B cell (primary cell): ENCODE data around the gene CD81. TPM values are rescaled to one million over a fixed set of nuclear protein-coding genes. Genes with fewer than 3 reads are reported as not detected.

Experiments
- ATAC-seq: fragments of 200-7000 bp; cut with Tn5 transposase; one replicate; pipeline ENCODE4 v1.10.0; 2021; ENCODE audit warnings: low read depth, mild to moderate bottlenecking, moderate number of reproducible peaks, moderate library complexity
- CTCF ChIA-PET: fragments of 350-600 bp; sonication (Branson Sonifier 250); formaldehyde crosslinking; loops from one replicate; lab custom pipeline; 2021; ENCODE audit warnings: antibody characterized with exemption, inconsistent platforms; lab: Charles Lee
- POLR2A ChIA-PET: fragments of 350-600 bp; sonication (Branson Sonifier 250); formaldehyde crosslinking; loops from one replicate; lab custom pipeline; 2021; ENCODE audit warnings: antibody characterized with exemption; lab: Charles Lee
- DNase-seq: peaks from one replicate; pipeline ENCODE4 v3.0.0; 2013
- H2AFZ ChIP-seq: 2 replicates; pipeline ENCODE4 v1.6.1; 2012; ENCODE audit warnings: mild to moderate bottlenecking, low read depth, low read length; ENCODE audit not compliant: insufficient read depth, poor library complexity, severe bottlenecking
- H3K27ac ChIP-seq, 2 donors: 1 replicate in 1 of 2; 2 replicates in 1 of 2; pipeline ENCODE4 v1.5.1; 2012 to 2013; ENCODE audit warnings: low read length in 2 of 2, mild to moderate bottlenecking in 2 of 2, moderate library complexity in 1 of 2
- H3K27me3 ChIP-seq, 4 experiments: fragments of 200-600 bp in 1 of 4; sonication (generic) in 1 of 4; replicated peaks in 1 of 4; 1 replicate in 2 of 4; 2 replicates in 2 of 4; pipeline versions ENCODE4 v1.6.1 to v1.7.0; 2013 to 2016; ENCODE audit warnings: low read length in 3 of 4, mild to moderate bottlenecking in 2 of 4, mixed read lengths in 1 of 4, moderate library complexity in 1 of 4; ENCODE audit not compliant: insufficient read depth in 4 of 4, control insufficient read depth in 3 of 4; ENCODE audit errors: control extremely low read depth in 1 of 4
- H3K36me3 ChIP-seq, 2 experiments: replicated peaks in 1 of 2; 1 replicate in 1 of 2; 2 replicates in 1 of 2; pipeline versions ENCODE4 v1.6.1 to v1.7.1; 2013; ENCODE audit warnings: low read length in 1 of 2; ENCODE audit not compliant: insufficient read depth in 2 of 2, control insufficient read depth in 1 of 2; ENCODE audit errors: control extremely low read depth in 1 of 2, extremely low read depth in 1 of 2
- H3K4me1 ChIP-seq, 2 donors: fragments of 200-600 bp in 1 of 2; sonication (generic) in 1 of 2; 1 replicate in 1 of 2; 2 replicates in 1 of 2; pipeline versions ENCODE4 v1.5.1 to v1.6.1; 2013 to 2017; ENCODE audit warnings: low read length in 2 of 2; ENCODE audit not compliant: control insufficient read depth in 2 of 2, insufficient read depth in 2 of 2
- H3K4me2 ChIP-seq: replicated peaks from 2 replicates; pipeline ENCODE3; 2012; ENCODE audit warnings: mild to moderate bottlenecking, low read depth, low read length; ENCODE audit not compliant: poor library complexity, severe bottlenecking
- H3K4me3 ChIP-seq, 5 experiments: fragments of 200-600 bp in 1 of 5; sonication (generic) in 1 of 5; 1 replicate in 3 of 5; 2 replicates in 2 of 5; pipeline versions ENCODE4 v1.5.1 to v1.7.0; 2011 to 2016; ENCODE audit warnings: low read length in 4 of 5, mild to moderate bottlenecking in 4 of 5, low read depth in 2 of 5, control low read depth in 1 of 5, moderate library complexity in 1 of 5; ENCODE audit not compliant: insufficient read depth in 1 of 5; ENCODE audit errors: control extremely low read depth in 1 of 5, extremely low read depth in 1 of 5
- H3K79me2 ChIP-seq: fragments of 200-600 bp; sonication (generic); one replicate; pipeline ENCODE4 v1.6.0; 2016; ENCODE audit warnings: low read length; ENCODE audit not compliant: control insufficient read depth, insufficient read depth
- H3K9ac ChIP-seq: fragments of 200-600 bp; sonication (generic); 2 replicates; pipeline ENCODE4 v1.6.1; 2017; ENCODE audit warnings: mild to moderate bottlenecking, low read length, moderate library complexity
- H3K9me3 ChIP-seq, 3 donors: one replicate each; pipeline versions ENCODE4 v1.6.1 to v1.7.1; 2013; ENCODE audit warnings: low read length in 2 of 3; ENCODE audit not compliant: control insufficient read depth in 2 of 3, insufficient read depth in 1 of 3; ENCODE audit errors: control extremely low read depth in 1 of 3
- H4K20me1 ChIP-seq: 2 replicates; pipeline ENCODE4 v1.6.0; 2012; ENCODE audit warnings: mild to moderate bottlenecking, low read length; ENCODE audit not compliant: insufficient read depth, control insufficient read depth, poor library complexity, severe bottlenecking
- H3K27ac Mint-ChIP-seq: one replicate; pipeline ENCODE4 v1.8.0; 2021; ENCODE audit warnings: mixed read lengths
- H3K27me3 Mint-ChIP-seq: one replicate; pipeline ENCODE4 v1.8.0; 2021; ENCODE audit warnings: mixed read lengths
- H3K4me1 Mint-ChIP-seq: one replicate; pipeline ENCODE4 v1.8.0; 2021; ENCODE audit warnings: mixed read lengths
- H3K4me3 Mint-ChIP-seq: one replicate; pipeline ENCODE4 v1.8.0; 2021; ENCODE audit warnings: mixed read lengths
- H3K9me3 Mint-ChIP-seq: one replicate; pipeline ENCODE4 v1.8.0; 2022; ENCODE audit warnings: mixed read lengths; ENCODE audit not compliant: insufficient read depth
- EZH2 ChIP-seq: IDR thresholded peaks from 2 replicates; pipeline ENCODE4 v1.6.1; 2012; ENCODE audit warnings: borderline replicate concordance, low read depth, mild to moderate bottlenecking, moderate library complexity, low read length; ENCODE audit not compliant: insufficient read depth, poor library complexity, severe bottlenecking
- WGBS: methylation state at CpG from one replicate; pipeline ENCODE4 v1.1.5; 2013; ENCODE audit warnings: missing lambda C conversion rate; ENCODE audit not compliant: insufficient coverage; 5-methylcytosine and 5-hydroxymethylcytosine counted together
- intact Hi-C: fragments of 100-400 bp; cut with micrococcal nuclease; formaldehyde crosslinking; loops from one replicate; pipeline ENCODE4 v1.10.0; 2022
- polyA plus RNA-seq: library from polyadenylated mRNA; depleted of rRNA; stranded (reverse); fragments of >200 nt; gene quantifications from 2 replicates; pipeline ENCODE4 v1.2.3, GENCODE V29; 2012
- total RNA-seq, 2 donors: library from RNA; stranded (reverse); fragments of 120-200 nt in 1 of 2; gene quantifications; 1 replicate in 1 of 2; 2 replicates in 1 of 2; pipeline versions ENCODE4 v1.2.3 to v1.2.4, GENCODE V29; 2013 to 2022
- TF ChIP-seq, protein P1 (sequence below): fragments of 200-600 bp; IDR thresholded peaks from one replicate; pipeline ENCODE4 v1.8.0; 2022; ENCODE audit warnings: antibody characterized with exemption, mild to moderate bottlenecking

Gene CD81
- total and polyA plus RNA-seq, 2 donors (not counting 1 experiment from before 2014, with no cell fraction given): 253 to 361 TPM

DNA sequence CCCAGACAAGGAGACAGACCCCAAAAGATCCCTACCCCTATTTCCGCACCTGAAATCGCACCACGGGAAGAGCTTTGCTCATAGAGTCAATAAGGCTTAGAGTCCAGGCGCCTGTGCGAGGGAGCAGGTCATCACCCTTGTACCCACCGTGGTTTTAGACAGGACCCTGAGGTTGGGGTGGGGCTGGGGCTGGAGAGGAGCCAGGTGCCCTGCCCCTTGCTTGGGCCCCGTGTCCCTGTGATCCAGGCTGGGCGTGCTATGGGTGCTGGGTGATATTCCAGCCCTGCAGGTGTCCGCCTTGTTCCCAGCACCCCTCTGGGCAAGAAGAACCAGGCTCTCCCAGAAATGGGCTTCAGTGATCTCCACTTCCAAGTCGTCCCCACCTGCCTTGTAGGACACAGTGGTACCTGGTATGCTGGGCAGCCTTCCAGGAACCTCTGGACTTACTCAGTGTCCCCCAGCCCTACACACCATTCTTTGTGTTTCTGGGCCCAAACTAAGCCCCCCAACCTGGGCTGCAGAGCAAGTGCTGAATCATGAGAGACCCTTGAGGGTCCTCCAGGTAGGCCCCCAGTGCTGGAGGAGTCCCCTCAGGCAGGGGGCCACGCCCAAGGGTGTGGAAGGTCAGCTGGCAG, 4.5 kb downstream of the CD81 start:
- WGBS: 91% methylated on average over 11 of the region's 11 CpGs
- Histone ChIP-seq H3K9me3 (peaks cover 0 to 12% (median 0%) of the 10 kb centered on the region in 3 donors), H3K27me3 (no peaks in the 10 kb centered on the region), H3K4me2 (peak overlapping the region; percentile 100), H3K4me3 (no peak overlapping the region), H4K20me1 (peaks cover 92% of the 10 kb centered on the region), H3K9ac (no peak overlapping the region), H3K36me3 (peaks cover 0 to 17% of the 10 kb centered on the region in 2 experiments), H2AFZ (no peak overlapping the region), H3K79me2 (peaks cover 76% of the 10 kb centered on the region), H3K27ac (peak overlapping the region; percentile 83 to 86), H3K4me1 (peaks cover 77 to 89% of the 10 kb centered on the region in 2 donors)
- H3K4me1 Mint-ChIP-seq: peaks cover 80% of the 10 kb centered on the region
- no peaks in the 10 kb centered on the region for H3K27me3 Mint-ChIP-seq
- no peaks in the 10 kb centered on the region for H3K9me3 Mint-ChIP-seq
- DNase-seq (peak; percentile 20), ATAC-seq (no peak)
- H3K27ac Mint-ChIP-seq: peak overlapping the region; percentile 94
- intact Hi-C loops: loop anchor here (5.0 kb wide), 1 partner anchor 506 kb away; the partner anchor contains the start of gene CDKN1C
- POLR2A ChIA-PET: interaction anchor here (0.7 to 0.9 kb wide), 2 partner anchors 10 to 14 kb away, joined by 3 to 4 read pairs; no protein-coding TSS in a partner anchor
- TF ChIP-seq EZH2: no peak
- TF ChIP-seq, protein P1, sequence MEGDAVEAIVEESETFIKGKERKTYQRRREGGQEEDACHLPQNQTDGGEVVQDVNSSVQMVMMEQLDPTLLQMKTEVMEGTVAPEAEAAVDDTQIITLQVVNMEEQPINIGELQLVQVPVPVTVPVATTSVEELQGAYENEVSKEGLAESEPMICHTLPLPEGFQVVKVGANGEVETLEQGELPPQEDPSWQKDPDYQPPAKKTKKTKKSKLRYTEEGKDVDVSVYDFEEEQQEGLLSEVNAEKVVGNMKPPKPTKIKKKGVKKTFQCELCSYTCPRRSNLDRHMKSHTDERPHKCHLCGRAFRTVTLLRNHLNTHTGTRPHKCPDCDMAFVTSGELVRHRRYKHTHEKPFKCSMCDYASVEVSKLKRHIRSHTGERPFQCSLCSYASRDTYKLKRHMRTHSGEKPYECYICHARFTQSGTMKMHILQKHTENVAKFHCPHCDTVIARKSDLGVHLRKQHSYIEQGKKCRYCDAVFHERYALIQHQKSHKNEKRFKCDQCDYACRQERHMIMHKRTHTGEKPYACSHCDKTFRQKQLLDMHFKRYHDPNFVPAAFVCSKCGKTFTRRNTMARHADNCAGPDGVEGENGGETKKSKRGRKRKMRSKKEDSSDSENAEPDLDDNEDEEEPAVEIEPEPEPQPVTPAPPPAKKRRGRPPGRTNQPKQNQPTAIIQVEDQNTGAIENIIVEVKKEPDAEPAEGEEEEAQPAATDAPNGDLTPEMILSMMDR: no peak
- CTCF ChIA-PET: interaction anchor here (0.7 to 7.3 kb wide), 5 partner anchors 19 to 80 kb away, joined by 3 to 59 read pairs (median 3); partner anchors contain the start of genes C11orf21, TSPAN32 and TSSC4
- peak overlapping the region; percentile 80 for H3K4me3 Mint-ChIP-seq

DNA sequence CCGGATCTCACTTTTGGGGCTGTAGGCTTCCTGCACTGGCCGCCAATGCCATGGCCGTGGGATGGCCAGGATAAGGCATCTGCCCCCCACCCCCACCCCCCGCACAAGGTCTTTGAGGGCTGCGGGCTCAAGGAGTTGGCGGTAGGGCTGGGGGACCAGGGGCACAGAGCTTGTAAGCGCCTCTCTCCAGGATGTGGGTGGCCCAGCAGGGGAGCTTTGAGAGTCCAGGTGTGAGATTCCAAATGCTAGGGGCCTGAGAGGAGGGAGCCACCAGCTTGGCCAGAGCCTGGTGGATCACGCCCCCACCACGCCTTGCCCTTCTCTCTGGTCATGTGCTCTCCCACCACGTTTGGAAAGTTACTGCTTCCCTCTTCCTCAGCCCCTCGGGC, 5.0 kb downstream of the CD81 start:
- H3K4me3 Mint-ChIP-seq: peak overlapping the region; percentile 80
- intact Hi-C loops: loop anchor here (5.0 kb wide), 1 partner anchor 505 kb away; the partner anchor contains the start of gene CDKN1C
- H3K27ac Mint-ChIP-seq: peak overlapping the region; percentile 94
- Histone ChIP-seq H2AFZ (no peak overlapping the region), H3K4me2 (peak overlapping the region; percentile 100), H3K27ac (peak overlapping the region; percentile 83 to 86), H4K20me1 (peaks cover 93% of the 10 kb centered on the region), H3K27me3 (no peaks in the 10 kb centered on the region), H3K9me3 (peaks cover 0 to 8% (median 0%) of the 10 kb centered on the region in 3 donors), H3K4me1 (peaks cover 79 to 90% of the 10 kb centered on the region in 2 donors), H3K36me3 (peaks cover 0 to 17% of the 10 kb centered on the region in 2 experiments), H3K9ac (peak overlapping the region; percentile 37), H3K79me2 (peaks cover 77% of the 10 kb centered on the region), H3K4me3 (no peak overlapping the region)
- CTCF ChIA-PET: interaction anchor here (1.0 to 7.3 kb wide), 4 partner anchors 17 to 78 kb away, joined by 3 to 59 read pairs (median 4); partner anchors contain the start of genes C11orf21 and TSPAN32
- H3K9me3 Mint-ChIP-seq: no peaks in the 10 kb centered on the region
- POLR2A ChIA-PET: interaction anchor here (0.5 to 1.6 kb wide), 3 partner anchors 9 to 1563 kb away, joined by 3 to 6 read pairs (median 4); partner anchors contain the start of gene TSSC4
- DNase-seq (no peak), ATAC-seq (no peak)
- TF ChIP-seq, protein P1: no peak
- TF ChIP-seq EZH2: no peak
- H3K27me3 Mint-ChIP-seq: no peaks in the 10 kb centered on the region
- WGBS: 61% methylated on average over 5 of the region's 11 CpGs
- peaks cover 85% of the 10 kb centered on the region for H3K4me1 Mint-ChIP-seq
